DMS 273 treated with DMSO at 0.1 percent for 48 hours (cell line): ENCODE results near the gene CASTOR2.
"Not testable (repeated sequence)": the region's sequence is repeated elsewhere in the genome, so short reads cannot be mapped to it uniquely, and the experiment has no call there.

ENCODE experiments used
- DNase-seq: peaks from one replicate; lab custom pipeline; 2025; lab: John Stamatoyannopoulos, UW

The CASTOR2 gene

DNA sequence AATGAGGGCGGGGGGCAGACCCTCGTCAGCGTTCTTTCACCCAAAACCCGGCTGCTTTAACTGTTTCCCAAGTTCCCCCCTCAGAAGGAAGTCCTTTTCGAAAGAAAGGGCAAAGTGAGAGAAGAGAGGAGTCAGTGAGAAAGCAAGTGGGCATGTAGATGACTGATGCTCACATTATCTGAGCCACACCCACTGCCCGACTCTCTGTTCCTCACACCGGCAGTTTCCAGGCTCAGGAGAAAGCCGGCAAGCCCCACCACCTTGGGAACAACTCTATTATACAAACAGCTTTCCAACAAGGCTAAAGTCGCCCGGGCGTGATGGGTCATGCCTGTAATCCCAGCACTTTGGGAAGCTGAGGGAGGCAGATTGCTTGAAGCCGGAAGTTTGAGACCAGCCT is 86.0 kb downstream of the CASTOR2 start:
- no peak for DNase-seq

DNA sequence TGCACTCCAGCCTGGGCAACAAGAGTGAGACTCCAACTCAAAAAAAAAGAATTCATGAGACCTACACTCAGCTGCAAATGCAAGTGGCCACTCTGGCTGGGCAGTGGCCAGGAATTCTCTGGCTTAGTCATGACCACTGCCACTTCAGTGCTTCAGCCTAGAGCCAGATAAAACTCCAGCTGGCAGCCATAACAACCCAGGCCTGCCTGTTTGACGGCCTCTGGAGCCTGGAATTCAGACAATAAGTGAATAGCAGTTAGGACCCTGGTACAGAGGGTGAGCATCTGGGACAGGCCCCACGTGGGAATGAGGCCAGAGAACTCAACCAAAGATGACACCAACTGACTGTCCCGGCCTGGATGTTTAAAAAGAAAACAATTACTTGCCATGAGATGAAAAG is 90.2 kb downstream of the CASTOR2 start:
- DNase-seq, result no peak

DNA sequence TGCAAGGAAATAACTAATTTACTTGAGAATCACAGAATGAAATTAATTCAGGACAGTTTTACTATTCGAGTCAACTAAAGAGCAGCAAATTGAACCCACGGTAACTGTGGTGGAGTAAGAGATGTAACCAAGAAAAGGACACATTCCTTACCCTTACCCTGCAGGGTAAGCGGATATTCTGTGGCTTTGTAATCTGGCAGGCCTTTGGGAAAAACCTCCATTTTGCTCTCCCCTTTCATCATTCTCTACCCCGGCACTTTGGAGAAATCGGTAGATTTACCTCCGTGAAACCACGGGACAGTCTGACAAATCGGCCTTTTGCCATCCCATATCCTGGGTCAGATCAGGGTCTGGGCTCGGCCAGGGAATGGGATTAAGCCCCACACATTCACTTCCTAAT is 90.7 kb downstream of the CASTOR2 start:
- no peak for DNase-seq

DNA sequence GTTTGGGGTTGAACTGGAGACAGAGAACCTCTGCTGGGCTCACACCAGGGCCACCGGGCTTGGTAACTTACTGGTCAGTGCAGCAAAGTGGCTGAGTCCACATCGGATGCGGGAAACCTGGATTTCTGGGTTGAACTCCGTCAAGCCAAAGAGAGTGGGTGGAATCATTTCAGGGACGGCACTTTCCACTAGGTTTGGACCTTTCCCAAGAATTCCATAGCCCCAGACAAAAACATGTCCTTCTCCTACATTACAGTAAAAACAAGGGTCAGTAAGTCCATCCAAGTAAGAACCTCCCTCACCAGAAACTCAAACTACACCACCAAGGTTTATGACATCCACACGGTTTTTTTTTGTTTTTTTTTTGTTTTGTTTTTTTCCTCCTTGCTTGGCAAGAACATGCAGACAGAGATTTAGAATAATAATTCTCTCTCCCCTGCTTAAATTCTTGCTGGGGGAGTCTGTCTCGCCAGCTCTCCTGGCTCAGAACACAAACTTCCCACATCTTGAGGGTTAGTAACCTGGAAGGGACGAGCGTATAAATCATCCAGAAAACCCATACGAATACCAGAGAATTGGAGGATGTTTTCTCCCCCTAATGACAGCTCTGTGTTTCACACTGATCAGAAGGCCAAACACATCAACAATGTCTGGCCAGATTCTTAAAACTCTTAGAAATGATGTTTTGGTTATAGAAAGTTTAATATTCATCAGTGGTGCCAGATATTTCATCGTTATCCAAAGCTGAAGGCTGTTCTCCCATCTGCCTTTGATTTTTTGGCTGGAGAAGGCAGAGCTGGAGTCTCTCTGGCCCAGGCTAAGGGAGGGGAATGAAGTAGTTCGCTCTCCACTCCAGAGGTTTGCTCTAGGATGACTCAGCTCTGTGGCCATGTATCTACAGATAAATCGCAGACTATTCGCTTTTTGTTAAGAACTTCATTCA is 91.6 kb downstream of the CASTOR2 start:
- DNase-seq, result no peak

DNA sequence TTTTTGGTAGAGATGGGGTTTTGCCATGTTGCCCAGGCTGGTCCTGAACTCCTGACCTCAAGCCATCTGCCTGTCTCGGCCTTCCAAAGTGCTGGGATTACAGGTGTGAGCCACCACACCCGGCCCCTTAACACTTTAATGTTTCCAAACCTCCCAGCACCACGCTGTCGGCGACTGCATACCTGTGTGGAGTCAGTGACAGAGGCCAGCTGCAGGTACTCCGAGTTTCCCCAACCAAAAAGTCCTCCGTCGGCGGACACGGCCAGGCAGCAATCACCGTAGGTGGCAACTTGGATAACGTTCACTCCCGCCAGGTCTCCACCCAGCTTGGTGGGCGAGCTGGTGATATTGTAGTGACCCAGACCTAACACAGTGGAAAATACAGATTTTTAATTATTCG is 93.9 kb downstream of the CASTOR2 start:
- DNase-seq, result no peak

DNA sequence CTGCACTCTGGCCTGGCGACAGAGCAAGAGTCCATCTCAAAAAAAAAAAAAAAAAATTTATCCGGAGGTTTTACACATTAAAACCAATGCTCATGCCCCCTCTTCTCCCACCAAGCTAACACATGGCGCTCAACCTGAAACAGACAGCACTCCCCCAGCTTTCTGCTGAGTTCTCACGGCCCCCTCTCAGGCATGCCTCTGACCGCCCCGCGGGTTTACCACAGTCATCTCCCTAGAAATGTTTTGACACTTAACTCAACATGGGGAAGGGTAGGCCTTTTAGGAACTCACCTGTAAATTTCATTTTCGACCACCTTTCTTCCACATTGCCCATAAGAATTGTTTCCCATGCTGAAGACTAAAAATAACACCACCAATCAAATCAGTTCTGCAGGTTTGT is 99.8 kb downstream of the CASTOR2 start:
- no peak for DNase-seq

DNA sequence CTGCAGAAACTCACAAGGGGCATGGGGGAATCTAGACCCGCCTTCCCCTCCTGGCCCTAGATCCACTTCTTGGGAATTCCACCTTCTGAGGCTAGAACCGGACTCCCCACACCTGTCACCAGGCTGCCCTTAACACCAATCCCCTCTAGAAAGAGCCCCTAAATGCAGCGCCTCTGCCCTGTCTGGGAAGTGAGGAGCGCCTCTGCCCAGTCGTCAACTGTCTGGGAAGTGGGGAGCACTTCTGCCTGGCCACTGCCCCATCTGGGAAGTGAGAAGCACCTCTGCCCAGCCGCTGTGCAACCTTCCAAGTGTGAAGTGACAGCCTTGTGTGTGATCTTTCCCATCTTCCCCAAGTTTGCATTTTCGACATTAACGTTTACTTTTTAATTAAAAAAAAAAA is 100.3 kb downstream of the CASTOR2 start:
- DNase-seq, result no peak

DNA sequence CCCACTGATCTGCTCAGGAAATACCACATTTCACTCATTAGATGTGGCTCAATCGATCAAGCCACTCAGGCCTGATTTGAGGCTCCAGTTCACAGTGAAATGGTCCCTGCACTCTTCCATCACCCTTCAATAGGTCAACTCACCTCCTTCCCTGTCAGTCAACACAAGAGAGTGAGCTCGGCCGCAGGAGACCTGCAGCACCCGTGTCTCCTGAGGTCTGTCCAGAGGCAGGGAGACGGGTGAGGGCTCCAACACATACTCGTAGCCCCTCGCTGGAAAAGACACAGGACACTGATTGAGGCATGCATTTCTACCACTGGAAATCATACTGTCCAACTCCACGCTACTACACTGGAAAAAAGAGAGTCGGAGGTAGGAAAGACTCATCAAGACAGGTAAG is 102.0 kb downstream of the CASTOR2 start:
- DNase-seq, result no peak

DNA sequence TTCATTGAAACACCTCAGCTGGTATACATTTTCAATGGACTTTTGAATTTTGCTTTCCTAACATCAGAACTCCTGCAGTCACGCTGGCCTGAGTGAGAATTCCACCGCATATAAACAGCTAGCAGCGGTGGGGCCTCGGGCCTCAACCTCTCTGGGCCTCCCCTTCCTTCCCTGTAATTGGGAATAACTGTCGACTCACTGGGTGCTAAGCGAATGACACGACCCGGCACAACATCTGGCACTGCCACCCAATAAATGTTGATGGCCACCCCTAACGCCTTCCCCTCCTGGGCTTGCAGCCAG is 108.4 kb downstream of the CASTOR2 start:
- DNase-seq, result no peak

DNA sequence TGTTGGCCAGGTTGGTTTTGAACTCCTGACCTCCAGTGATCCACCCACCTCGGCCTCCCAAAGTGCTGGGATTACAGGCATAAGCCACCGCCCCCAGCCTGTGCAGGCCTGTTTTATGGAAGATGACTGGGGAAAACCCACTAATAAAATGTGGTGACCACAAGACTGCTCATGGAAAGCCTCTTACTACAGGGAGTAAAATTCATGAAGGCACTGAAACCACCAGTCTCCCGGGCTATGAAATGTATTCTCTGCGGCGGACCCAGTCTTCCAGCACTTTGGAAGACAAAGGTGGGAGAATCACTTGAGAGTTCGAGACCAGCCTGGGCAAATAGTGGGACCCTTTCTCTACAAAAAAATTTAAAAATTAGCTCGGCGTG is 109.7 kb downstream of the CASTOR2 start:
- not testable (repeated sequence) for DNase-seq
